HG03103 (cell line): Measurements from ENCODE around the gene PCAT6.

ENCODE experiments used
- ATAC-seq: cut with Tn5 transposase; IDR thresholded peaks from one replicate; pipeline ENCODE4 v1.9.1; 2021; ENCODE audit warnings: low read depth; ENCODE audit not compliant: unreplicated experiment

Gene PCAT6

DNA sequence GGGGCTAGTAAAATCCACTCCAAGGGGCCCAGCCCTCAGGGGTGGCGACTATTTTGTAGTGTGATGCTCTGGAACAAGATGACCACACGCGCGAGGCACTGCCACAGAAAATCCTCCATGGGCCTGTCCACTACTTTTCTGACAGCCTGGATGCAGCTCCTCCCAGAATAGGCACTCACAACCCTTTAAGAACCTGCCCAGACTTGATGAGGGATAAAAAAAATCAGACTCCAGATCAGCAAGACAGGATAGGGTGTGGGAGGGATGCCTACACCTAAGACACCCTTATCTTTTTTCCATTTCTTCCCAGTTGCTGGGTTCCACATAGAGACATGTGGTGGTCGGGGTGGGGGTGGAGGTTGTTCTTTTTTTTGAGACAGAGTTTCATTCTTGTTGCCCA lies 33.5 kb downstream of the PCAT6 start:
- ATAC-seq = no peak

- ATAC-seq = no peak
Measured at GRCh38 chr1:202844935-202845334, 34.2 kb downstream of the PCAT6 start.

DNA sequence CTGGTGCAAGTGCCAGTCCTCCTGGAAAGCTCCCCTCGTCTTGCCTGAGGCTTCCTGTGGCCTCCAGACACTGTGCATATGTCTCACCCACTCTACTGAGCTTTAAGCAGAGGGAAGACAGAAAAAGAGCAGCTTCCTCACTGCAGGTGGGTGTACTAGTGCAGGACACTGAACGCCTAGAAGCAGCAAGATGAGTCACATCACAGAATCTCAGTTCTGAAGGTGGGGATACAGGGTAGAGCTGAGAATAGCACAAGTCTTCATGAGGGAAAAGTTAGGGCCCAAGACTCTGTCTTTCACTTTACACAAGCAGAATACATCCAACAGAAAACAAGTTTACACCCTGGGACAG lies 37.4 kb downstream of the PCAT6 start:
- ATAC-seq = peak; percentile 79

DNA sequence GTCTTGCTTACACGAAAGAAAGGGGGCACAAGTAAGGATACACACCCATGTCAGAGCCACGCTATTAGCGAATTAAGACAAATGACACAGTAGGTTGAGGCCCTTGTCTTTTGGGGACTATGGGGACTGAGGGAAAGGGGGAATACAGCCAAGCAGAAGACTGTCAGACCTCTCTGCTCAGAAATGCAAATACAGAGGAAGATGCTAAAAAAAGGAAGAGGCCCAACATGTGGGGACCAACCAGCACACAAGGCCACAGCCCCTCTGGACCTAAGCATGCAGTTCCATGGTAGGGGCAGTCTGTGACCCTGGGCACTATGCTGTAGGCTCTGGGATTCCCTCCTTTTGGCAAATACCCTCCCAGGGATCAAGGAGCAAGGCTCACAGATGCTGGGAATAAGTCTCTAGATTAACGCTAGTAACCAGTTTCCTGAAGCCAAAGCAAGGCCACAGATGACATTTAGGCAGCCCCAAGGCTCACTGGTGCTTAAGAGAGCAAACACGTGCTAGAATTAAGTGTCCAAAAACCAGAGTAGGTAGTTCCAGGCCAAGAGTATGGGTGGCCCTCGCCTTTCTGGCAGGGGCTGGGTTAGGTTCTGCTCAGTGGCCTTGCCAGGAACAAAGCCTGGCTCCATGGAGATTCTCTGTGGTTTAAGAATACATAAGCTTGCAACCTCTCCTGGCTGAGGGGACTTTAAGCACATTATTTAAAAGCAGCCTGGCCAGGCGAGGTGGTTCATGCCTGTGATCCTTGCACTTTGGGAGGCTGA lies 40.0 kb downstream of the PCAT6 start:
- no peak for ATAC-seq

DNA sequence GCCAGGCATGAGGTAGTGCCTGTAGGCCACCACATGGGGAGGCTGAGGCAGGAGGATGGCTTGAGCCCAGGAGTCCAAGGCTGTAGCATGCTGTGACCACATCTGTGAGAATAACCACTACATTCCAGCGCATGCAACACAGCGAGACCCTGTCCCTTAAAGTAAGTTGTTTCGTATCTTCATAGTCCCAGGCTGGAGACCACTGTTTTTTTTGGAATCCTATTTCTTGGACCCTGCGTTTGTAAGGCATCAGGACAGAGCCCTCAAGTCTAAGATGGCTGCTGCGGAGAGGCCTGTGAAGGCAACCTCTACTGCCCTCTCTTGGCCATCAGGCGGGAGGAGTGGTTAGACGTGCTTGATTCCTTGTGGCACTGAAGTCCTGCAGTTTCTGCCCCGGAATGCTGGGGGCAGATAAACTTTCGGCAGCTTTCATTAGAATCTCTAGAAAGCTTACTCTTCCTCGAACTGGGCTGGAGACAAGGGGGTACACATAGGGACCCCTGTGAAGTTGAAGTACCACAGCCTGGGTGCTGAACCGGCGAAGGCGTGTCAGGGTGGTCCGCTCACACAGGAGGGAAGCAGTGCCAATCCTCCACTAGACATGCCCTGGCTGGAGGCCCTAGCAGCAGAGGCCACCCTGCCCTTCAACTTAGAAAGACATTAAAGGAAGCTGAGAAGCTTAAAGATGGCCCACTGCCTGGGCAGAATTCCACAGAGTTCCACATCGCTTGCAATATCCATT lies 41.6 kb downstream of the PCAT6 start:
- no peak for ATAC-seq

DNA sequence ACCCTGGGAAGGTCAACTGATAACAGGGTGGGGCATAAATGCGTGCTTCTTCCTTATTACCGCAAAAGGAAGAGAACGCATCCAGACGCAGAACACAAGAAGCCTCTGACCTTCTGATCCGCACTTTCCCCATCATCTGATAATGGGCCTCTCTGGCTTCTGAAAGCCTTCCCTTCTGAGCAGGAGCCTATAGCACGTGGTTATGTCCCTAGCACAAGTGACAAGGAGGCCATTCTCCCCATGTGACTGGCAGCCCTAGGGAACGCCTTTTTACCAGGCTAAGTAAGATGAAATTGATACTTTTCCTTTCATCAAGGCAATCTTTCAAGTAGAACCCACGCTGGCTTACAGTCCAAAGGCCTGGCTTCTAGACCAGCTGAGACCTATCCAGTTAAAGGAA lies 44.0 kb downstream of the PCAT6 start:
- ATAC-seq = no peak

DNA sequence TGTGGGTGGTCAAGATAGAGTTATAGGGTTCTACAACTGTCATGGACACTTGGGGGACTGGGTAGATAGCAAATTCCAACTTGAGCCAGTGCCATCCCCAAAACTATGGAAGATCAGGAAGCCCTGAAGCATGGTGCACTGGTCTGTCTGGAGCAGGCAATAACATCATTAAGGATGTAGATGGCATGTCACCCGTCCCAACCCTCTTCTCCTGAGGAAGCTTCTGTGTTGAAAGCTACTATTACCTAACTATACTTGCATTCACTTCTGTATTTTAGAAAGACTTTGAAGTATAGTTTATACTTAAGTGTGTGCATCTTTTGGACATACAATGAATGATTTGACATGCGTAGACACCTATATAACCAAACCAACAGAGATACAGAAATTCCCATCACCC lies 45.3 kb downstream of the PCAT6 start:
- ATAC-seq = no peak

DNA sequence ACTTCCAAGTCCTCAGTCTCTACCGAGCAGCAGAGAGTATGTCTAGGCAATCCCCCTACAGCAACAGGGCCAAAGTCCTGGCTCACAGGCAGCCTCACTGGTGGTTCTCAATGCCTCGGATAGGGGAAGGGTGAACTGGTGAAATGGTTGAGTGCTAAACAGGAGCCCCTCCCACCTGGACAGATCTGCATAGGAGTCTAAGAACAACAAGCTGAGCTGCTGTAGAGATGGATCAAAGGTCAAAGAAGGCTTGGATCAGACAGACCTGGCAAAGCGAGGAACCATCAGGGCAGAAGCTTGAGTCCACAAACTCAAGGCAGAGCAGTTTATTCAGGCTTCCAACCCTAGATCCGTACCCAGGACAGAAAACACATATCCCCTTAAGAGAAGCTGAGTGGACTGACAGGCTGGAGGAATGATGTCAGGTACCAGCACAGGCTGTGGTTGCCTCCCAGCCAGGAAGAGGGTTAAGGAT lies 46.4 kb downstream of the PCAT6 start:
- no peak for ATAC-seq

GRCh38 chr1:202858331-202858730 lies 47.6 kb downstream of the PCAT6 start:
- ATAC-seq = no peak

GRCh38 chr1:202858789-202859414 lies 48.1 kb downstream of the PCAT6 start:
- no peak for ATAC-seq

GRCh38 chr1:202860744-202861419 lies 50.1 kb downstream of the PCAT6 start:
- no peak for ATAC-seq
